Measurements from ENCODE around the gene GRM7.

The GRM7 gene

DNA sequence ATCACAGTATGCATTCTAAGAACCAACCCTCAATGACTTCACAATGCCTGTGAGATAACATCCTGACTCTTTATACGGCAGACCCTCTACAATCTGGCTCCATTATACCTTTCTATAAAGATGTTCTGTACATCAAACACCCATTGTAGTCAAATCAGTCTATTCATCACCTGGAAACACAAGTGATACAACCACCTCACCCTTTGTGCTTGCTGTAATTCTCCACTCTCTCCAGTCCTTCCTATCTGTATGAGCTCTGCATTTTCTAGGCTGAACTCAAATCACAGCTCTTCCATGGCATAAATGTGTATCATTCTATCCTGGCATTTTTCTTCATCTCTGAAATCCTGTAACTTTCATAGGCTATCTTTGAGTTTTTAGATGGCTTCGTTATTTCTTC lies 539.4 kb downstream of the GRM7 start:
- H3K27ac ChIP-seq = no peak overlapping the region
- H3K4me1 ChIP-seq (ENCODE audit: control insufficient read depth in 1 of 2, insufficient read depth in 1 of 2, low read depth in 1 of 2, low read length in 1 of 2) = no peaks in the 10 kb centered on the region
- TF ChIP-seq, protein P1, sequence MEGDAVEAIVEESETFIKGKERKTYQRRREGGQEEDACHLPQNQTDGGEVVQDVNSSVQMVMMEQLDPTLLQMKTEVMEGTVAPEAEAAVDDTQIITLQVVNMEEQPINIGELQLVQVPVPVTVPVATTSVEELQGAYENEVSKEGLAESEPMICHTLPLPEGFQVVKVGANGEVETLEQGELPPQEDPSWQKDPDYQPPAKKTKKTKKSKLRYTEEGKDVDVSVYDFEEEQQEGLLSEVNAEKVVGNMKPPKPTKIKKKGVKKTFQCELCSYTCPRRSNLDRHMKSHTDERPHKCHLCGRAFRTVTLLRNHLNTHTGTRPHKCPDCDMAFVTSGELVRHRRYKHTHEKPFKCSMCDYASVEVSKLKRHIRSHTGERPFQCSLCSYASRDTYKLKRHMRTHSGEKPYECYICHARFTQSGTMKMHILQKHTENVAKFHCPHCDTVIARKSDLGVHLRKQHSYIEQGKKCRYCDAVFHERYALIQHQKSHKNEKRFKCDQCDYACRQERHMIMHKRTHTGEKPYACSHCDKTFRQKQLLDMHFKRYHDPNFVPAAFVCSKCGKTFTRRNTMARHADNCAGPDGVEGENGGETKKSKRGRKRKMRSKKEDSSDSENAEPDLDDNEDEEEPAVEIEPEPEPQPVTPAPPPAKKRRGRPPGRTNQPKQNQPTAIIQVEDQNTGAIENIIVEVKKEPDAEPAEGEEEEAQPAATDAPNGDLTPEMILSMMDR (IDR thresholded peaks at IDR 0.05) = no peak
- no peaks in the 10 kb centered on the region for H3K27me3 ChIP-seq
- H3K4me3 ChIP-seq (ENCODE audit: low read depth in 1 of 2, low read length in 1 of 2) = no peak overlapping the region
- no peaks in the 10 kb centered on the region for H3K9me3 ChIP-seq
- no peaks in the 10 kb centered on the region for H3K36me3 ChIP-seq

DNA sequence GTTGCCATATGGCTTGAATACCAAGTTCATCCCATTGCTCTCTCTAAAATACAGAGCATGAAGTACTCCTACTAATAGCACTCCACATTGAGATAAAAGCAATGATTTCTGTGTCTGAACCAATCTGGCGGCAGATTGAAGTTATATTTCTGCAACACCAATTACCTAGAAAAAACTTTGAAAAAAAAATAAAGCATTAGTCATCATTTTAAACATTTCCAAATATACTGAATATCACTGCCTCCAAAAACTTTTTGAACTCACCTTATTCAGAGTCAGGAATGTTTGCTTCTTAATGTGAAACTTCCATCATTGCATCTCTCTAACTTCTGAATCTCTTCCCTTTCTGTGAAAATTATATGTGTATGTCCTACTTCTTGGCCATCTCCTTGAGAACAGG lies 540.5 kb downstream of the GRM7 start:
- TF ChIP-seq, protein P1 (IDR thresholded peaks at IDR 0.05) = no peak
- no peaks in the 10 kb centered on the region for H3K36me3 ChIP-seq
- H3K27ac ChIP-seq = no peak overlapping the region
- no peaks in the 10 kb centered on the region for H3K4me1 ChIP-seq (ENCODE audit: control insufficient read depth in 1 of 2, insufficient read depth in 1 of 2, low read depth in 1 of 2, low read length in 1 of 2)
- H3K27me3 ChIP-seq = no peaks in the 10 kb centered on the region
- H3K9me3 ChIP-seq = no peaks in the 10 kb centered on the region
- H3K4me3 ChIP-seq (ENCODE audit: low read depth in 1 of 2, low read length in 1 of 2) = no peak overlapping the region

DNA sequence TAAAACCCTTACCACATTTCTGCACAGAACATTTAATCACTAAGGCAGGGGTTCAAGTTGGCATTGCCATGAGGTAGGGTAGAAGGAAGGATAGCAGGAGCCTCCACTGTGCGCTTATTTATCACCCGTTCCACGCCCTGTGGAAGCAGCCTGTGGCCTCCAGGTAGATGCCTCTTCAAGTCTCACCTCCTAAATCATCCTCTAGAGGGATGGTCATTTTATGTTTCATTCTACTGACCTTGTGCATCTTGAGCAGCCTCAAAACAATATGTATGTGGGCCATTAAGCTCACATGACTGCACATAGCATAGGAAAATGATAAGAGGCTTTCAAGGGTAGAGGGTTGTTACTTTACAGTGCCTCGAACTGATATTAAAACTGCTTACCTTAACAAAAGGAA lies 546.2 kb downstream of the GRM7 start:
- Histone ChIP-seq H3K36me3 (no peaks in the 10 kb centered on the region), H3K4me1 (ENCODE audit: control insufficient read depth in 1 of 2, insufficient read depth in 1 of 2, low read depth in 1 of 2, low read length in 1 of 2) (no peaks in the 10 kb centered on the region), H3K27ac (no peak overlapping the region), H3K9me3 (no peaks in the 10 kb centered on the region), H3K27me3 (no peaks in the 10 kb centered on the region), H3K4me3 (ENCODE audit: low read depth in 1 of 2, low read length in 1 of 2) (no peak overlapping the region)
- TF ChIP-seq, protein P1 (IDR thresholded peaks at IDR 0.05) = no peak

DNA sequence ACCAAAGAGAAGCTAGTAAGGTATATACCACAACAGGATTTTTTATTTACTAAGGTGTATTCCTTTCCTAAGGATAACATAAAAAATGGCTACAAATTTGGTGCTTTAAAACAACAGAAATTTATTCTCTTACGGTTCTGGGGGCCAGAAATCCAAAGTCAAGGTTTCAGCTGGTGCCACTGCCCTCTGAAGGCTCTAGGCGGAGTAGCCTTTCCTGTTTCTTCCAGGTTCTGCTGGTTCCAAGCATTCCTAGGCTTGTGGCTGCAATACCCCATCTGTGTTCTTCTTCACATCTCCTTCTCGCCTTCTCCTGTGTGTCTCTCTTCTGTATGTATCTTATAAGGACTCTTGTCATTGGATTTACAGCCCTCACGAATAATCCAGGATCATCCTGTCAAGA lies 549.9 kb downstream of the GRM7 start:
- H3K4me1 ChIP-seq (ENCODE audit: control insufficient read depth in 1 of 2, insufficient read depth in 1 of 2, low read depth in 1 of 2, low read length in 1 of 2) = no peaks in the 10 kb centered on the region
- no peak overlapping the region for H3K4me3 ChIP-seq (ENCODE audit: low read depth in 1 of 2, low read length in 1 of 2)
- H3K27me3 ChIP-seq = no peaks in the 10 kb centered on the region
- H3K27ac ChIP-seq = no peak overlapping the region
- H3K36me3 ChIP-seq = no peaks in the 10 kb centered on the region
- TF ChIP-seq, protein P1 (IDR thresholded peaks at IDR 0.05) = no peak
- no peaks in the 10 kb centered on the region for H3K9me3 ChIP-seq

DNA sequence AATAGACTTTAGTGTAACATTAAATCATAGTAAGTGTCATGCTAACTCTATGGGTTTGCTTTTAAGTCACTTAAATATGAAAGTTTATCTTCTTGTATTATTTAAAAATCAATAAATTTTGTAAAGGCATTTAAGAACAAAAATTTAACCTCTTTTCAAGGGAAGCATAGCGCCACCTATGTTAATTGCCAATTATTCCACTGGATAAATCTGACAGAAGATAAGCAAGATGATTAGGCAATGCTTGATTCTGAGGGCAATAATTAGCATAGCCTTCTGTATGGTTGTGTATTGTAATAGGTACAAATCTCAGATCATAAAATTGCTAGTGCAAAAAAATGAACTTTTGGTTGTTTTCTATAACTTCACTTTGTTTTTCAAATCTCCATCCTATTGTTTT lies 560.1 kb downstream of the GRM7 start:
- H3K4me3 ChIP-seq (ENCODE audit: low read depth in 1 of 2, low read length in 1 of 2) = no peak overlapping the region
- H3K27ac ChIP-seq = no peak overlapping the region
- TF ChIP-seq, protein P1 (IDR thresholded peaks at IDR 0.05) = no peak
- no peaks in the 10 kb centered on the region for H3K9me3 ChIP-seq
- no peaks in the 10 kb centered on the region for H3K36me3 ChIP-seq
- H3K27me3 ChIP-seq = no peaks in the 10 kb centered on the region
- H3K4me1 ChIP-seq (ENCODE audit: control insufficient read depth in 1 of 2, insufficient read depth in 1 of 2, low read depth in 1 of 2, low read length in 1 of 2) = no peaks in the 10 kb centered on the region

DNA sequence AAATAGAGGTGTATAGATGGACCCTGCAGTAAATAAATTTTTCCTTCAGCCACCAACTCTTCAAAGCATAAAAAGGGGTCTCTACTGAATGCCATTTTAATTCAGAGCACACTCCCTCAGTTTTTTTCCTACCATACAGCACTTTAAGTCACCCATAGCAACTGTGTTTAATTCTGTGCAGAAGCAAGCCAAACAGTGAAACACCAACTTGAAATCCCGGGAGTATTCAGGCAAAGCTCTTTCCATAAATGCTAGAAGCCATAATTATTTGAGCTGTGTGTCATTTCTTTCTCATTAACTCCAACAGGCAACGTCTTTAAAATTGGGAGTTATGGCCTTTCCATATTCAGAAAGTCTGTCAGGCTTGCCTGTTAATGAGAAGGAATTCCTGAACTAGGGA lies 562.1 kb downstream of the GRM7 start:
- Histone ChIP-seq H3K36me3 (no peaks in the 10 kb centered on the region), H3K27ac (no peak overlapping the region), H3K4me3 (ENCODE audit: low read depth in 1 of 2, low read length in 1 of 2) (no peak overlapping the region), H3K9me3 (no peaks in the 10 kb centered on the region), H3K27me3 (no peaks in the 10 kb centered on the region), H3K4me1 (ENCODE audit: control insufficient read depth in 1 of 2, insufficient read depth in 1 of 2, low read depth in 1 of 2, low read length in 1 of 2) (no peaks in the 10 kb centered on the region)
- TF ChIP-seq, protein P1 (IDR thresholded peaks at IDR 0.05) = no peak

Measured in neutrophil (primary cell).